Gastrocnemius medialis (tissue), 4 donors: ENCODE results near the gene PTPRJ. TPM values are rescaled to one million over a fixed set of nuclear protein-coding genes. Genes with fewer than 3 reads are reported as not detected.

ENCODE experiments used
- ATAC-seq, 2 donors: fragments of 150-250 bp; one replicate each; pipeline ENCODE4 v1.9.1; 2016
- DNase-seq, 2 donors: peaks; one replicate each; pipeline ENCODE4 v3.0.0-alpha.2; 2019
- H3K27ac ChIP-seq, 4 donors: fragments of 200-600 bp; sonication (generic); 1 replicate in 1 of 4; 2 replicates in 3 of 4; pipeline ENCODE4 v1.5.1; 2016 to 2018; ENCODE audit warnings: mild to moderate bottlenecking in 2 of 4, moderate library complexity in 1 of 4
- H3K27me3 ChIP-seq, 3 donors: fragments of 200-600 bp; sonication (generic) in 2 of 3; 1 replicate in 1 of 3; 2 replicates in 2 of 3; pipeline versions ENCODE4 v1.5.1 to v1.6.0; 2016 to 2019; ENCODE audit warnings: mild to moderate bottlenecking in 1 of 3, moderate library complexity in 1 of 3
- H3K36me3 ChIP-seq, 2 donors: fragments of 200-600 bp; sonication (generic) in 1 of 2; one replicate each; pipeline ENCODE4 v1.5.1; 2017 to 2018
- H3K4me1 ChIP-seq, 2 donors: fragments of 200-600 bp; sonication (generic) in 1 of 2; one replicate each; pipeline ENCODE4 v1.5.1; 2016 to 2017; ENCODE audit warnings: mild to moderate bottlenecking in 2 of 2
- H3K4me3 ChIP-seq, 4 donors: fragments of 200-600 bp; sonication (generic) in 3 of 4; 1 replicate in 1 of 4; 2 replicates in 3 of 4; pipeline ENCODE4 v1.5.1; 2016 to 2019; ENCODE audit warnings: mild to moderate bottlenecking in 2 of 4
- H3K9me3 ChIP-seq, 3 donors: fragments of 200-600 bp; sonication (generic) in 2 of 3; 1 replicate in 1 of 3; 2 replicates in 2 of 3; pipeline ENCODE4 v1.5.1; 2016 to 2019
- POLR2A ChIP-seq, 2 donors: fragments of 450-650 bp; IDR thresholded peaks; one replicate each; pipeline ENCODE4 v1.6.1; 2017; ENCODE audit warnings: antibody characterized with exemption in 2 of 2, mild to moderate bottlenecking in 2 of 2, moderate library complexity in 2 of 2
- in situ Hi-C, 4 donors: fragments of 200-750 bp; cut with MboI; loops; one replicate each; pipeline versions ENCODE4 v1.15.0 to v1.8.0; 2017; ENCODE audit warnings: low sequenced_read_pairs in 4 of 4
- intact Hi-C: fragments of 100-400 bp; cut with DNase I; formaldehyde crosslinking; loops from one replicate; pipeline ENCODE4 v1.15.1; 2023; ENCODE audit warnings: low total_unique reads
- total RNA-seq, 4 donors: library from RNA; depleted of rRNA; stranded (reverse); fragments of >200 nt; gene quantifications; one replicate each; pipeline versions ENCODE4 v1.1.0 to v1.2.3, GENCODE V29; 2016
- TF ChIP-seq, protein P1 (sequence below), 5 experiments: fragments of 450-650 bp in 3 of 5; fragments of 200-600 bp in 2 of 5; sonication (generic) in 2 of 5; IDR thresholded peaks in 4 of 5; conservative IDR thresholded peaks in 1 of 5; 1 replicate in 4 of 5; 2 replicates in 1 of 5; pipeline ENCODE4 v1.5.1; 2016 to 2019; ENCODE audit warnings: antibody characterized with exemption in 5 of 5, mild to moderate bottlenecking in 3 of 5, moderate library complexity in 3 of 5

Gene PTPRJ
- total RNA-seq, 4 donors from 2014 or later = 5.4 to 9.0 (median 5.6) TPM

- TF ChIP-seq, protein P1, sequence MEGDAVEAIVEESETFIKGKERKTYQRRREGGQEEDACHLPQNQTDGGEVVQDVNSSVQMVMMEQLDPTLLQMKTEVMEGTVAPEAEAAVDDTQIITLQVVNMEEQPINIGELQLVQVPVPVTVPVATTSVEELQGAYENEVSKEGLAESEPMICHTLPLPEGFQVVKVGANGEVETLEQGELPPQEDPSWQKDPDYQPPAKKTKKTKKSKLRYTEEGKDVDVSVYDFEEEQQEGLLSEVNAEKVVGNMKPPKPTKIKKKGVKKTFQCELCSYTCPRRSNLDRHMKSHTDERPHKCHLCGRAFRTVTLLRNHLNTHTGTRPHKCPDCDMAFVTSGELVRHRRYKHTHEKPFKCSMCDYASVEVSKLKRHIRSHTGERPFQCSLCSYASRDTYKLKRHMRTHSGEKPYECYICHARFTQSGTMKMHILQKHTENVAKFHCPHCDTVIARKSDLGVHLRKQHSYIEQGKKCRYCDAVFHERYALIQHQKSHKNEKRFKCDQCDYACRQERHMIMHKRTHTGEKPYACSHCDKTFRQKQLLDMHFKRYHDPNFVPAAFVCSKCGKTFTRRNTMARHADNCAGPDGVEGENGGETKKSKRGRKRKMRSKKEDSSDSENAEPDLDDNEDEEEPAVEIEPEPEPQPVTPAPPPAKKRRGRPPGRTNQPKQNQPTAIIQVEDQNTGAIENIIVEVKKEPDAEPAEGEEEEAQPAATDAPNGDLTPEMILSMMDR (IDR thresholded peaks at IDR 0.05 in 4 of 5, conservative IDR thresholded peaks at IDR 0.05 in 1 of 5) = no peak
- no peak for TF ChIP-seq POLR2A (IDR thresholded peaks at IDR 0.05)
- H3K4me3 ChIP-seq = no peak overlapping the region
- H3K4me1 ChIP-seq = peaks cover 14 to 16% of the 10 kb centered on the region in 2 donors
- intact Hi-C loops = no loop called here
- H3K27ac ChIP-seq = peak overlapping the region; percentile 43 to 67 (median 55)
- no peak for DNase-seq
- H3K36me3 ChIP-seq = no peaks in the 10 kb centered on the region
- no peaks in the 10 kb centered on the region for H3K9me3 ChIP-seq
- in situ Hi-C loops = no loop called here
- no peaks in the 10 kb centered on the region for H3K27me3 ChIP-seq
- ATAC-seq = peak; percentile 64 to 77
These were observed 44.3 kb downstream of the PTPRJ start for GRCh38 chr11:48024635-48025071.

DNA sequence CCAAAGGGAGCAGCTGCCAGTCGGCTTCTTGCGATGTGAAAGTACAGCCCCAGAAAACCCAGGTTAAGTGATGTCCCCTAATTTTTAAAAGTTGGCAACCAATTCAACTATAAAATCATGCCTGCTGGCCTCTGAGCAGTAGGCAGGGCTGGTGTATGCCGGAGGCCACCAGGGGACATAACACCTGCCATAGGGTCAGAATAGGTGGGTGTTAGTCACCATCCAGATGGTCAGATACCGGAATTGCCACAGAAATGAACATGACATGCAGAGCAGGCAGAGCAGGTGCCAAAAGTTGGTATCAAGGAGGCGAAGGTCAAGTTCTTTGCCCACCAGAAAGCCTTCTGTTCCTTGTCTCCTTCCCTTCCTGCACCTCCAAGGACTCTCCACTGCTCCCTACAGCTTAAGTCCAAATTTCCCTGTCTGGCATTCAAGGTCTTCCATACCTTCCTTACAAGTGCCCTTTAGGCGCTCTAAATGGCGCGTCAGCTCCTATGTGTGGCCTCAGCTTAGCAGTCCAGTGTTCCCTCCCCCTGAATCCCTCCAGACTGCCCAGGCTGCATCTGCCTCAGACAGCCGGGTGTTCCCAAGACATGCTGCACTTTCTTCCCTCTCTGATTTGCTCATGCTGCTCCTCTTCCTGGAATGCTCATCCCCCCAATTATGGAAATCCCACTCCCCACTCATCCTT is 45.1 kb downstream of the PTPRJ start:
- H3K4me1 ChIP-seq = peaks cover 16 to 22% of the 10 kb centered on the region in 2 donors
- H3K4me3 ChIP-seq = no peak overlapping the region
- TF ChIP-seq, protein P1 (IDR thresholded peaks at IDR 0.05 in 4 of 5, conservative IDR thresholded peaks at IDR 0.05 in 1 of 5) = no peak
- TF ChIP-seq POLR2A (IDR thresholded peaks at IDR 0.05) = no peak
- peak overlapping the region in 3 of 4 donors; percentile 43 to 67 (median 66) for H3K27ac ChIP-seq
- intact Hi-C loops (no loop called here), in situ Hi-C loops (no loop called here)
- ATAC-seq (no peak), DNase-seq (no peak)
- no peaks in the 10 kb centered on the region for H3K9me3 ChIP-seq
- no peaks in the 10 kb centered on the region for H3K27me3 ChIP-seq
- no peaks in the 10 kb centered on the region for H3K36me3 ChIP-seq

DNA sequence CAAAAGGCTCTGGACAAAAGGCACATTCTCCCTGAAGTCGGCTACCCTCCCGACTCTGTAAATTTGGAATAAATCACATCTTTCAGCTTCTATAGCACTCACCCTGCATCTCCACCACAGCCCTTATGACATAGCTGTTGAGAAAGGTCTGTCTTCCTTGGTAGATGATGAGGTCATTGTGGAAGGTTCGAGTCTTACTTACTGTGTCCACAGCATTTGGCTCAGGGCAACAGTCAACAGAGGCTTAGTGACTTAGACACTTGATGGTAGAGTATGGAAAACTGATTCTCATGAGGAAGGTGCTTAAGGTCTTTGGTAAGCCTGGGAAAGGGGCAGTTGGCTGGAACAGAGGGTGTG is 45.6 kb downstream of the PTPRJ start:
- peaks cover 16 to 26% of the 10 kb centered on the region in 2 donors for H3K4me1 ChIP-seq
- ATAC-seq (no peak), DNase-seq (no peak)
- in situ Hi-C loops = no loop called here
- H3K9me3 ChIP-seq = no peaks in the 10 kb centered on the region
- TF ChIP-seq, protein P1 (IDR thresholded peaks at IDR 0.05 in 4 of 5, conservative IDR thresholded peaks at IDR 0.05 in 1 of 5) = no peak
- TF ChIP-seq POLR2A (IDR thresholded peaks at IDR 0.05) = no peak
- no peak overlapping the region for H3K27ac ChIP-seq
- no peaks in the 10 kb centered on the region for H3K27me3 ChIP-seq
- intact Hi-C loops = no loop called here
- H3K36me3 ChIP-seq = no peaks in the 10 kb centered on the region
- no peak overlapping the region for H3K4me3 ChIP-seq

- H3K27ac ChIP-seq = no peak overlapping the region
- in situ Hi-C loops = no loop called here
- no peaks in the 10 kb centered on the region for H3K9me3 ChIP-seq
- TF ChIP-seq POLR2A (IDR thresholded peaks at IDR 0.05) = no peak
- TF ChIP-seq, protein P1 (IDR thresholded peaks at IDR 0.05 in 4 of 5, conservative IDR thresholded peaks at IDR 0.05 in 1 of 5) = no peak
- H3K36me3 ChIP-seq = no peaks in the 10 kb centered on the region
- DNase-seq (no peak), ATAC-seq (no peak)
- H3K4me1 ChIP-seq = peaks cover 13 to 51% of the 10 kb centered on the region in 2 donors
- intact Hi-C loops = no loop called here
- no peaks in the 10 kb centered on the region for H3K27me3 ChIP-seq
- no peak overlapping the region for H3K4me3 ChIP-seq
These were observed 48.7 kb downstream of the PTPRJ start for GRCh38 chr11:48028914-48029680.
